HCT116 (cell line): ENCODE results near the gene USP24.

Experiments used
- CTCF ChIP-seq, 3 experiments: fragments of 200-600 bp in 1 of 3; sonication (generic) in 1 of 3; IDR thresholded peaks in 2 of 3; conservative IDR thresholded peaks in 1 of 3; 2 replicates each; pipeline ENCODE4 v1.5.1; 2012 to 2017; ENCODE audit warnings: low read depth in 2 of 3, low read length in 2 of 3, antibody characterized with exemption in 1 of 3, borderline replicate concordance in 1 of 3, control low read depth in 1 of 3, mild to moderate bottlenecking in 1 of 3, mixed read lengths in 1 of 3, mixed run types in 1 of 3, moderate library complexity in 1 of 3; ENCODE audit not compliant: insufficient read depth in 1 of 3
- EGR1 ChIP-seq: IDR thresholded peaks from 2 replicates; pipeline ENCODE4 v1.6.1; 2012; ENCODE audit warnings: low read depth
- EZH2 ChIP-seq: fragments of 200-600 bp; sonication (generic); IDR thresholded peaks from 2 replicates; pipeline ENCODE4 v1.6.1; 2017; ENCODE audit warnings: antibody characterized with exemption, mixed run types
- EZH2phosphoT487 ChIP-seq: fragments of 200-600 bp; IDR thresholded peaks from 2 replicates; pipeline ENCODE4 v1.6.1; 2018; ENCODE audit warnings: antibody characterized with exemption, borderline replicate concordance
- FOSL1 ChIP-seq: IDR thresholded peaks from 2 replicates; pipeline ENCODE4 v1.6.1; 2012; ENCODE audit warnings: low read depth
- JUND ChIP-seq: IDR thresholded peaks from 2 replicates; pipeline ENCODE4 v1.6.1; 2012
- POLR2A ChIP-seq: IDR thresholded peaks from 2 replicates; pipeline ENCODE4 v1.7.0; 2011; ENCODE audit warnings: borderline replicate concordance; ENCODE audit not compliant: insufficient read depth, insufficient read length; ENCODE audit errors: extremely low read depth
- POLR2AphosphoS5 ChIP-seq: IDR thresholded peaks from 2 replicates; pipeline ENCODE4 v1.6.1; 2011; ENCODE audit warnings: mild to moderate bottlenecking, low read depth, low read length, moderate library complexity
- SIN3A ChIP-seq: IDR thresholded peaks from 2 replicates; pipeline ENCODE4 v1.6.1; 2012; ENCODE audit warnings: low read depth
- SP1 ChIP-seq: IDR thresholded peaks from 2 replicates; pipeline ENCODE4 v1.6.1; 2012; ENCODE audit warnings: low read depth
- TCF7L2 ChIP-seq: IDR thresholded peaks from 2 replicates; pipeline ENCODE4 v1.7.0; 2011; ENCODE audit warnings: borderline replicate concordance, inconsistent platforms; ENCODE audit not compliant: insufficient read depth, insufficient read length; ENCODE audit errors: extremely low read depth
- YY1 ChIP-seq: IDR thresholded peaks from 2 replicates; pipeline ENCODE4 v1.6.1; 2011; ENCODE audit warnings: low read length, low read depth, moderate library complexity, mild to moderate bottlenecking; ENCODE audit not compliant: insufficient replicate concordance; ENCODE audit errors: extremely low read depth
- ZNF274 ChIP-seq: fragments of 200-500 bp; sonication (Bioruptor generic); IDR thresholded peaks from 2 replicates; pipeline ENCODE4 v1.6.1; 2014; ENCODE audit warnings: mild to moderate bottlenecking, low read depth, low read length, inconsistent platforms

GRCh38 chr1:55089683-55090082, 125.5 kb downstream of the USP24 start:
- TF ChIP-seq SIN3A, result no peak
- TF ChIP-seq EZH2, result no peak
- TF ChIP-seq CTCF (IDR thresholded peaks at IDR 0.05 in 2 of 3, conservative IDR thresholded peaks at IDR 0.05 in 1 of 3; ENCODE audit: borderline replicate concordance in 1 of 3, insufficient read depth in 1 of 3, low read depth in 2 of 3, low read length in 2 of 3), result no peak
- TF ChIP-seq POLR2AphosphoS5, result no peak
- no peak for TF ChIP-seq POLR2A
- TF ChIP-seq EZH2phosphoT487, result no peak
- no peak for TF ChIP-seq TCF7L2
- no peak for TF ChIP-seq YY1
- no peak for TF ChIP-seq ZNF274
- TF ChIP-seq SP1, result no peak
- no peak for TF ChIP-seq EGR1
- TF ChIP-seq FOSL1, result no peak
- no peak for TF ChIP-seq JUND
